Activated CD4-positive, alpha-beta T cell treated with anti-CD3 and anti-CD28 coated beads for 24 hours (primary cell): ENCODE results near the gene GNAI1.

Experiments
- DNase-seq, 2 donors: peaks; one replicate each; pipeline ENCODE4 v3.0.0-alpha.2; 2020; ENCODE audit warnings: low read depth in 2 of 2

The GNAI1 gene

DNA sequence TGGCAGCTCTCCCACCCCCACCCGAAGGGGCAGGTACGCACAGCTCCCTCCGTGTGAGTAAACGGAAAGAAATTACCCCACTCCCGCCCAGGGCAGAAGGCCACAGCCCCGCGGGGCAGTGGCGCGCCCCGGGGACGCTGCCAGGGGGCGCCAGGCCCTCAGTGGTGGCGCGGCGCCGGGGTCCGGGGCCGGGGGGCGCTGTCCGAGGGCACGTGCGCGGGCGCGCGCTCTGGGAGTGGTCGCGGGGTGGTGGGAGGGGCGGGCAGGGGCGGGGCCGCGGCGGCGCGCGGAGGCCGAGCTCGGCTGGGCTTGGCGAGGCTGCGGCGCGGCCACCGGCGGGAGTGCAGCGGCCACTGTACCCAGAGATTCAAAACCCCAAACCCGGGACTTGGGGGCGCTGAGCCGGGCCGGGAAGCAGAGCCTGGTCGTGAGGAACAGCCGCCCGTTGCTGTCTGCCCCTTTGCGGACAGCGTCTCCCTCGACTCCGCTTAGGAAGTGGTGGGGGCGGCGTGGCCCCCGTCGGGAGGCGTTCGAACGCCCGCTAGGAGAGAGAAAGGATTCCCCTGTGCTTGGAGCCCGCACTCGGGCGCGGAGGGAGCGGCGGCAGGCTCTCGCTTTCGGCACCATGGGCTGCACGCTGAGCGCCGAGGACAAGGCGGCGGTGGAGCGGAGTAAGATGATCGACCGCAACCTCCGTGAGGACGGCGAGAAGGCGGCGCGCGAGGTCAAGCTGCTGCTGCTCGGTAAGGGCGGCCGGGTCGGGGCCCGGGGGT is at the start of gene GNAI1:
GNAI1 (plus strand) TSS at position 296 of the 773 bp plus-strand sequence; CDS start at position 626, 330 bp downstream.
- DNase-seq = no peak

GRCh38 chr7:80087051-80087770 is 47.4 kb upstream of the GNAI1 start:
- DNase-seq = no peak

DNA sequence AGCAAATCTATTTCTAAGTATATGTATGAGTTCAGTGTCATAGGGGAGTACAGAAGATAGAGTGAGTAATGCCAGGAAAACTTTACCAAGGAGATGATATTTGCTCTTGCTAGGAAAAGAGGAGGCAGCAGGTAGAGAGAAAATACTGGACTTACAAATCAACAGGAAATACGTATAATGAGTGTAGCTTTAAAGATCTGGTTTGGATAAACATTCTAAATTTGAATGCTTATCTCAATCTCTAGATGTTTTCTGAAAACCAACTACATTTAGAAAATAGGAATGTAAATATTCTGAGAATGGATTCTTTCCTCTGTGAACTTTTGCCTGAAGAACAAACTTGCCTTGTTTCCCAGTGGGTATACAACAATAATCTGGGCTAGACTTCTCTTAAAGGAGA is 46.9 kb upstream of the GNAI1 start:
- no peak for DNase-seq

- DNase-seq = no peak
Measured at GRCh38 chr7:80088705-80089104, 45.9 kb upstream of the GNAI1 start.

DNA sequence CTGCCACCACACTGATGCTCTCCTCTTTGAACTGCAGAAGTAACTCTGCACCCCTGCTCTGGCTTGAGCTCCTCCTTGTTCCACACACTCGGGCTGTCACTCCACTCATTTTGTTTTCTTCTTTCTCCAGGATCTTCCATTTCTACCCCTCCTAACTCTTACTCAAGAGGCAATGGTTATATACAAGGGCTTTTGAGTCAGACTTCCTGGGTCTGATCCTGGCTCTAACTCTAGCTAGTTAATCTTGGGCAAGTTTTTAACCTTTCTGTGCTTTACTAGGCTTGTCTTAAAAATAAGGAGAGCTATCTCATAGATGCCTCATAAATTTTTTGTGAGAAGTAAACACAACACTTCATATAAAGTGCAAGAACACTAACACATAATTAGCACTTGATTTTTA is 45.3 kb upstream of the GNAI1 start:
- DNase-seq = no peak

DNA sequence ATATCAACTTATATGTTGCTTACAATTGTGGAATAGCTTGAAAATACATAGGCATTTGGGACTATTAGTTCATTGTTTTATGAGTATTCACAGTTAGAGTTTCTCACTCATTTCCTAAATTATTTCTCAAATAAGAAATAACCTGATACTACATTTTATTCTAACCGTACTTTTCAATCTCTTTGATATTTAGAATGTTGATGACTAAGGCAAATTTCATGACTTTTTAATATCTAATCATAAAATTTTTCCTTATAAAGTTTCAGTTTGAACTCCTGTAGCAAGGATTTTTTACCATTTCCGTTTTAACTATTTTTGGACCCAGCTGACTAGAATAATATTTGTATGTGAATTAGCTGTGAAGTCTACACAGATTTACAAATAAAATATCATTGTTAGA is 41.3 kb upstream of the GNAI1 start:
- no peak for DNase-seq

- no peak for DNase-seq
Measured at GRCh38 chr7:80095545-80095944, 39.1 kb upstream of the GNAI1 start.

- no peak for DNase-seq
Measured at GRCh38 chr7:80097756-80098155, 36.9 kb upstream of the GNAI1 start.

- DNase-seq = no peak
Measured at GRCh38 chr7:80098795-80099194, 35.8 kb upstream of the GNAI1 start.

- DNase-seq = no peak
Measured at GRCh38 chr7:80100254-80100653, 34.4 kb upstream of the GNAI1 start.

DNA sequence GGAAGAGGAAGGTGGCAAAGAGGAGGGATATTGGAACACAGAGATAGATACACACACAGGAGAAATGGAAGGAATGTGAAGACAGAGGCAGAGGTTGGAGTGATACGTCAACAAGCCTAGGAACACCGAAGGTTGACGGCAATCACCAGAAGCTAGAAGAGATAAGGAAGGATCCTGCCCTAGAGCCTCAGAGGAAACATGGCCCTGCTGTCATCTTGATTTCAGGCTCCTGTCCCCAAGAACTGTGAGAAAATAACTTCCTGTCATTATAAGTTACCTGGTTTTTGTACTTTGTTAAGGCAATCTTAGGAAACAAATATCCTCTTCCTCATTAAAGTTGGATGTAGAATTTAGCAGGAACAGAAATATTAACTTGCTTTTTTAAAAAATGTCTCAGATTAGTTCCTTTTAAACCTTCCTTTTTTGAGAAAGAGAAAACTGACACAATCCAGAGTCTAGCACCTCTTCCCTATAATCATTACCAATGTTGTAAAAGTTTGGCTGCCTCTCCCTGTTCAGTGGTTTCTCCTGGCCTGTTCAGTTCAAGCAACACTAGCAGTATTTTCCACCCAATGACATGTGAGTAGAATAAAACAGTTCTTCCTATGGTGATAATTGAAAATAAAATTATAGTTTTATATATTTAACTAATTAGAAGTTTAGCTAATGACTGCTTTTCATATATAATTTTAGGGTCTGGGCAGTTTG is 28.8 kb upstream of the GNAI1 start:
- DNase-seq = no peak

DNA sequence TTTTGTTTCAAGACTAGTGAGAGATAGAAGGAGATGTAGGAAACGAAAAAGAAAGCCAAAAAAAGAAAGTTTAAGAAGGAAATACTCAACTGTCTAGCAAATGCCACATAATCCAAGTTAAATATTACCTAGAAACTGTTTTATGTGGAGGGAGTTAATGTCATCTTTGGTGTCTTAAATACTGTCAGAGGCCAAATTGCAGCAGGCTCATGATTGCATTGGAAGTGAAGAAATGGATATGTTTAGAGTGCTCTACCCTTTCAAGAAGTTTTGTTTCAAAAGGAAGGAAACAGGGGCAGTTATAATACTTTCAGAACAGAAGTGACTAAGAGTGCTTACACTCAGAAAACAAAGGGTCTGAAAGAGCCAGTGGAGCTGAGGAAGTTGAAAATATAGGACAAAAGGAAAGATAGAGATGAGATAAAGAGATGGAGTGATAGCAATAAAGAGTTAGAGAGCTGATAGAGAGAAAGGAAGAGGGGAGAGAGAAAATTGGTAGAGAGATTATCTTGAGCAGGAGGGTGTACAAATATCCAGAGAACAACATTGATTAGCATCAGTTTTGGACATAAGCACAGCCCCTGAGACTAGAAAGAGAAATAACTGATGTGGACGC is 28.0 kb upstream of the GNAI1 start:
- DNase-seq = no peak

DNA sequence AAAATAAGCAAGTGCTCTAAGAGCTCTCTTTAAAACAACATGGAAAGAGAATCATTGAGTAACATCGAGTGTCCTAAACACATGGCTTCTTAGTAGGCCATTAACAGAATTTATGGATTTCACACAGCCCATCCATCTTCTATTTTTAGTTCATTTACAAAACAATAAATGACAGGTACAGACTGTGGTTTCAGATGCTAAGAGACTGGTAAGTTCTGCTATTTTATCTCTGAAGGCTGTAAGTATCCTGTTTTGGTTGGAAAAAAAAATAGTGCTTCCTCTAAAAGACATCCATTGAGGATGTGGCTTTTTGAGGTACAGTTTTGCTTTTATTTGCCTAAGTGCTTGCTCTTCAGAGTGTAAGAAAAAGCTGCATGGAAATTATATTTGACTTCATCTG is 27.4 kb upstream of the GNAI1 start:
- no peak for DNase-seq

GRCh38 chr7:80110376-80110775 is 24.3 kb upstream of the GNAI1 start:
- no peak for DNase-seq

- no peak for DNase-seq
Measured at GRCh38 chr7:80114159-80114558, 20.5 kb upstream of the GNAI1 start.

DNA sequence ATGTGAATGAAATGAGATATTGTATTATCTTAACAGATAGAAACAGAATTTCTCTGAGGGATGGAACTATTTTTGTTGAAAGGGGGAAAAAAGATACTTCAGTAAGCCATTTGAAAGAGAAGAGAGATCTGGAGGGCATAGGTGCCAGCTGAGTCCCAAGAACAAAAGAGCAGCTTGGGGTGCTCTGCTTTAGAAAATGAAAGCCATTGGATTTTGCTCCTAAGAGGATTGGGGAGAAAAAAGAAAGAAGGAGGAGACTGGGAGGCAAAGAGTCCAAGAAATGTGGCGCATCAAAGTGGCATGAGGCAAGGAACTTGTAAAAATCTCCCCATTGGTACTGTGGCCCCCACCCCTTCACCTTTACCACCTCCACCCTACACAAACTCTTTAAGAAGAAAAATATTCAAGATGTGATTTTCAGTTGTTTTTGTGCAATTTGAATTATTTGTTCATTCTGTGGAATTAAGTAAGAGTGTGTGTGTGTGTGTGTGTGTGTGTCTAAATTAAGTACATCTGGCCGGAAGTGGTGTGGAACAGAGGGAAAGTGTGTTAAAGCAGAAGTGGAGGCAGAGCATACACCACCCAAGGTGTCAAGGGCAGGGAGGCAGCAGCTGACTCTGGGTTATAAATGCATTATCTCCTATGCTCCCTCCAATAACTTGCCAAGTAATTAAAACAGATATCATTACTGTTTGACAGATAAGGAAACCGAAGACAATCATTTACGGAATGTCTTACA is 9.9 kb upstream of the GNAI1 start:
- no peak for DNase-seq

GRCh38 chr7:80127412-80128160 is 7.0 kb upstream of the GNAI1 start:
- DNase-seq = no peak

DNA sequence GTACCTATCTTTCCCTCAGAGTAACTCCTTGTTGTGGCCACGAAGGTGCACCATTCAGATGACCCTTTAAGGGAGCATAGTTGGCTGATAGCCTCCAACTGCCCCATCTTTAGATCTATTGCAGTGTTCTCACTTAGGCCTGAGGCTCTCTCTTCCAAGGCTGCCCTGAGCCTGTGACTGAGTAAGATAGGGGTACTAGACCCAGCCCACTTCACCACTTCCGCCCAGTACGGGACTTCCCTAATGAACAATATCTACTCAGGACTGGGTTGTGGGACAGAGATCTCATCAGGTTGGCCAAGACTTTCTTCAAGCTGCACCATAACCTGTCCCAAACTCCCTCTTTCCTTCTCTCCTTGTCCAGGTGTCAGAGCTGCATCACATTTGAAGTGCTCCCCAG is 5.7 kb upstream of the GNAI1 start:
- no peak for DNase-seq

- DNase-seq = no peak
Measured at GRCh38 chr7:80129785-80130184, 4.8 kb upstream of the GNAI1 start.

DNA sequence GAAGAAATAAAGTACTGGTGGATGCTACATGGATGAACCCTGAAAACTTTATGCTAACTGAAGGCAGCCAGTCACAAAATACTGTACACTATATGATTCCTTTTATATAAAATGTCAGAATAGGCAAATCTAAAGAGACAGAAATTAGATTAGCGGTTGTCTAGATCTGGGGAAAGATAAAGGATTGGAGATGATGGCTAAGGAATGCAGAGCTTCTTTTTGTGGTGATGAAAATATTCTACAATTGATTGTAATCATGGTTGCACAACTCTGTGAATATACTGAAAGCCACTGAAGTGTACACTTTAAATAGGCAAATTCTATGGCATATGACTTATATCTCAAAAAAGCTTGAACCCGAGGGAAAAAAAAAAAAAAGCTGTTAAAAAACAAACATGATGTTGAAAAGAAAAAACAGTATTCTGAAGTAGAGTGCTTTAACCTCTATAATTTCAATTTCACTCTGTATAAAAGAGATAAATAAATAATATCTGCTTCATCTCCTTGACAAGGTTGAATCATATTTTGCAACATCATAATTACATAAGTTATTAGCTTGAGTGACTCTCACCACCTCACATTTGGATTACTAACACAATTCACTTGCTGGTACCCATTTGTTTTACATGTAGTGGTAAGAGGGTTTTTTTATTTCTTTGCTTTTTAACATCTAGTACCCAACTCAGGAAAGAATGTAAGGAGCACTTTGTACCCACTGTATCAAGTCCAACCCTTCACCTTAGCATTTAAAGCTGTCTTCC is 2.8 kb upstream of the GNAI1 start:
- DNase-seq = no peak
